ENCODE measurements around the gene WHRN.

DNA sequence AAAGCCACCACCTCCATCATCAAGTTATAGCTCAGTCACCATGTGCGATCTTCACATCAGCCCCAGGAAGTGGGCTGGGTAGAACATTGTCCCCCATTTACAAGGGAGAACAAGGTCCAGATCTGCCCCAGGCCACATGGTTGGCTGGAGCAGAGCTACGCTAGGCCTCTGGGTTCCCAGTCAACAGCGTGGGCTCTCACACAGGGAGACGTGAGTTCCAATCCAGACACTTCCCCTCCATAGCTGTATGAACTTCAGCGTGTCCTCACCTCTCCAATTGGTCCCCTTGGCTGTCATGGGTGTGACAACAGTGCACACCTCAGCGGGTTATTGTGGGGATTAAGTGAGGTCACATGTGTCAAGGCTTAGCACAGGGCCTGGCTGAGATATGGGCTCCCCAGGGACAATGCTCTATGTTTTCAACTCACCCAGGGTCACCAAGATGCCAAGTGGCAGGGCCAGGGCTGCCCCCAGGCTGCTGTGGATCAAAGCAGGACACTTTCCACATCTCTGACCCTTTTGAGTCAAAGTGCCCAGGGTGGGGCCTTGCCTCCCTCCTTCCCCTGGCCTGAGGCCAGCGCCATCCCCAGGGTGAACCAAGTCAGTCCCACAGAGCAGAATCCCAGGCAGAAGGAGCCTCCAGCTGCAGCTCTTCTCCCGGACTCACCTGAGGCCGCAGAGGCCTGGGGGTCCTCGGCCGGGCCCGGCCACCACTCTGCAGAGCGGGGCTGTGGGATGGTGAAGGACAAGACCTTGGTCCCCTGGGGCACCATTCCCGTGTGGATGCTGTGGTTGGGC is 137.3 kb downstream of the WHRN start:
- TF ChIP-seq, protein P1, sequence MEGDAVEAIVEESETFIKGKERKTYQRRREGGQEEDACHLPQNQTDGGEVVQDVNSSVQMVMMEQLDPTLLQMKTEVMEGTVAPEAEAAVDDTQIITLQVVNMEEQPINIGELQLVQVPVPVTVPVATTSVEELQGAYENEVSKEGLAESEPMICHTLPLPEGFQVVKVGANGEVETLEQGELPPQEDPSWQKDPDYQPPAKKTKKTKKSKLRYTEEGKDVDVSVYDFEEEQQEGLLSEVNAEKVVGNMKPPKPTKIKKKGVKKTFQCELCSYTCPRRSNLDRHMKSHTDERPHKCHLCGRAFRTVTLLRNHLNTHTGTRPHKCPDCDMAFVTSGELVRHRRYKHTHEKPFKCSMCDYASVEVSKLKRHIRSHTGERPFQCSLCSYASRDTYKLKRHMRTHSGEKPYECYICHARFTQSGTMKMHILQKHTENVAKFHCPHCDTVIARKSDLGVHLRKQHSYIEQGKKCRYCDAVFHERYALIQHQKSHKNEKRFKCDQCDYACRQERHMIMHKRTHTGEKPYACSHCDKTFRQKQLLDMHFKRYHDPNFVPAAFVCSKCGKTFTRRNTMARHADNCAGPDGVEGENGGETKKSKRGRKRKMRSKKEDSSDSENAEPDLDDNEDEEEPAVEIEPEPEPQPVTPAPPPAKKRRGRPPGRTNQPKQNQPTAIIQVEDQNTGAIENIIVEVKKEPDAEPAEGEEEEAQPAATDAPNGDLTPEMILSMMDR (conservative IDR thresholded peaks at IDR 0.05; ENCODE audit: low read depth in 2 of 2), result no peak
- TF ChIP-seq REST (IDR thresholded peaks at IDR 0.05; ENCODE audit: unreplicated experiment) (no peak), POLR2AphosphoS5 (IDR thresholded peaks at IDR 0.05; ENCODE audit: low read depth) (no peak), EZH2phosphoT487 (IDR thresholded peaks at IDR 0.05; ENCODE audit: unreplicated experiment) (no peak), JUNB (IDR thresholded peaks at IDR 0.05; ENCODE audit: unreplicated experiment) (no peak), NANOG (IDR thresholded peaks at IDR 0.05; ENCODE audit: borderline replicate concordance) (no peak), EZH2 (IDR thresholded peaks at IDR 0.05; ENCODE audit: low read depth, unreplicated experiment) (no peak), ZNF462 (CRISPR knock-in tag; IDR thresholded peaks at IDR 0.05) (no peak), CREB1 (CRISPR knock-in tag; IDR thresholded peaks at IDR 0.05; ENCODE audit: low read depth) (no peak), ZNF114 (CRISPR knock-in tag; IDR thresholded peaks at IDR 0.05) (no peak)

All from GM23338 (cell line).